ENCODE data around the gene PCBP3. TPM values are rescaled to one million over a fixed set of nuclear protein-coding genes. Genes with fewer than 3 reads are reported as not detected.
"Not testable (repeated sequence)": the region's sequence is repeated elsewhere in the genome, so short reads cannot be mapped to it uniquely, and the experiment has no call there.

Gene PCBP3
- total RNA-seq, 6 experiments from 2014 or later = not detected

- no peak for TF ChIP-seq CTCF (IDR thresholded peaks at IDR 0.05)
- Mint-ChIP-seq H3K4me1 (ENCODE audit: low read depth) (peaks cover 13% of the 10 kb centered on the region), H3K9me3 (peaks cover 8% of the 10 kb centered on the region), H3K27me3 (ENCODE audit: insufficient read depth) (peaks cover 58% of the 10 kb centered on the region), H3K4me3 (no peak overlapping the region), H3K36me3 (ENCODE audit: low read depth) (peaks cover 7% of the 10 kb centered on the region), H3K27ac (no peak overlapping the region)
- no peak for DNase-seq
These were observed 26.3 kb upstream of the PCBP3 start for GRCh38 chr21:45617021-45617921.

GRCh38 chr21:45618287-45618686, 25.2 kb upstream of the PCBP3 start:
- H3K9me3 Mint-ChIP-seq = peaks cover 8% of the 10 kb centered on the region
- DNase-seq = no peak
- TF ChIP-seq CTCF (IDR thresholded peaks at IDR 0.05) = no peak
- H3K36me3 Mint-ChIP-seq (ENCODE audit: low read depth) = peaks cover 7% of the 10 kb centered on the region
- H3K4me3 Mint-ChIP-seq = no peak overlapping the region
- no peak overlapping the region for H3K27ac Mint-ChIP-seq
- H3K4me1 Mint-ChIP-seq (ENCODE audit: low read depth) = peaks cover 6% of the 10 kb centered on the region; the same call in 1 of the 2 replicates
- peaks cover 60% of the 10 kb centered on the region for H3K27me3 Mint-ChIP-seq (ENCODE audit: insufficient read depth)

GRCh38 chr21:45618846-45619485, 24.6 kb upstream of the PCBP3 start:
- no peak overlapping the region for H3K4me3 Mint-ChIP-seq
- peaks cover under 1% of the 10 kb centered on the region; the same call in 1 of the 2 replicates for H3K4me1 Mint-ChIP-seq (ENCODE audit: low read depth)
- no peak overlapping the region for H3K27ac Mint-ChIP-seq
- no peak for TF ChIP-seq CTCF (IDR thresholded peaks at IDR 0.05)
- peaks cover 66% of the 10 kb centered on the region for H3K27me3 Mint-ChIP-seq (ENCODE audit: insufficient read depth)
- no peak for DNase-seq
- H3K36me3 Mint-ChIP-seq (ENCODE audit: low read depth) = peaks cover 7% of the 10 kb centered on the region
- H3K9me3 Mint-ChIP-seq = peaks cover 8% of the 10 kb centered on the region

- no peak for TF ChIP-seq CTCF (IDR thresholded peaks at IDR 0.05)
These were observed 23.2 kb upstream of the PCBP3 start for GRCh38 chr21:45620201-45620923.

GRCh38 chr21:45621435-45622331, 21.8 kb upstream of the PCBP3 start:
- not testable (repeated sequence) for H3K27ac Mint-ChIP-seq; H3K9me3 Mint-ChIP-seq; DNase-seq; H3K4me3 Mint-ChIP-seq; H3K4me1 Mint-ChIP-seq (ENCODE audit: low read depth); H3K36me3 Mint-ChIP-seq (ENCODE audit: low read depth)
- peaks cover 59% of the 10 kb centered on the region for H3K27me3 Mint-ChIP-seq (ENCODE audit: insufficient read depth)

More at GRCh38 chr21:45620201-45620923, 23.2 kb upstream of the PCBP3 start:
- H3K27me3 Mint-ChIP-seq (ENCODE audit: insufficient read depth) = peaks cover 68% of the 10 kb centered on the region
- peaks cover 8% of the 10 kb centered on the region for H3K9me3 Mint-ChIP-seq
- no peak overlapping the region for H3K4me3 Mint-ChIP-seq
- H3K4me1 Mint-ChIP-seq (ENCODE audit: low read depth) = no peaks in the 10 kb centered on the region
- no peak for DNase-seq
- no peak overlapping the region for H3K27ac Mint-ChIP-seq
- H3K36me3 Mint-ChIP-seq (ENCODE audit: low read depth) = peaks cover 7% of the 10 kb centered on the region

All from HFFc6 (cell line).